ENCODE data around the gene ESRRA. TPM values are rescaled to one million over a fixed set of nuclear protein-coding genes. Genes with fewer than 3 reads are reported as not detected.

Gene ESRRA
- total RNA-seq, 2 experiments from 2014 or later: 10.9 to 12.0 TPM

DNA sequence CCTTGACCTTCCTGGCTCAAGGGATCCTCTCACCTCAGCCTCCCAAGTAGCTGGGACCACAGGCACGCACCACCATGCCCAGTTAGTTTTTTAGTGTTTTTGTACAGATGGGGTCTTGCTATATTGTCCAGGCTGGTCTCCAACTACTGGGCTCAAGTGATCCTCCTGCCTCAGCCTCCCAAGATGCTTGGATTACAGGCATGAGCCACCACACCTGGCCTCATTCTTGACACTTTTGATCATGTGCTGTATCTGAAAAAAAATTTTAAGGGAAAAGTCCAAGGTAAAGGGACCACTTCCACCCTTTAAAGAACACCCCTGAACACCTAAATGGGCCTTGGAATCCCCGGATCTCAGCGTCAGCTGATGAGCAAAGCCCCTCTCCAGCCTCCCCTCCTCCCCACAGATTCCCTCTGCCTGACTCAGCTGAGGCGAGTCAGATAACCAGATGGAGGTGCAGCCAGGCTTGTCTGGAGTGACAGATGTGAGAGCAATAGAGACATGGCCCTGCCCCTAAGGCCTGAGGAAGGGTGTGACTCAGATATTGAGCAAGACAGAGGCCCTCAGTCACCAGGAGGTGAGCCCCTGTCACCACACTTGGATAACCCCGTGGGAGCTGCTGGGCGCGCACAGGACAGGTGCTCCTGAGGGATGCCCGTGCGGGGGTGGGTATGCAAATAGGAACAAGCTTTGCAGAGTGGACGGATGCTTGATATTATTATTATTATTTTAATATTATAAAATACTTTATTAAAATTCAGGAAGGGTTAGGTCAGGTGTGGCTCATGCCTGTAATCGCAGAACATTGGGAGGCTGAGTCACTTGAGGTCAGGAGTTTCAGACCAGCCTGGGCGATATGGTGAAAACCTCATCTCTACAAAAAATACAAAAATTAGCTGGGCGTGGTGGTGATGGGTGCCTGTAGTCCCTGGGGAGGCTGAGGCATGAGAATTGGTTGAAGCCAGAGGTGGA, 29.7 kb downstream of the ESRRA start:
- Mint-ChIP-seq H3K27me3 (no peaks in the 10 kb centered on the region), H3K27ac (no peak overlapping the region), H3K9me3 (no peaks in the 10 kb centered on the region), H3K4me1 (ENCODE audit: low read depth) (peaks cover 32% of the 10 kb centered on the region), H3K4me3 (no peak overlapping the region), H3K36me3 (ENCODE audit: low read depth) (peaks cover 24% of the 10 kb centered on the region)
- ChIA-PET POLR2A (no interaction called here), CTCF (no interaction called here)
- Histone ChIP-seq H3K27ac (ENCODE audit: low read depth in 1 of 2, low read length in 2 of 2) (no peak overlapping the region), H3K36me3 (ENCODE audit: insufficient read depth, low read length) (peaks cover 14% of the 10 kb centered on the region), H3K27me3 (ENCODE audit: control insufficient read depth in 1 of 2, insufficient read depth in 2 of 2, low read length in 2 of 2) (no peaks in the 10 kb centered on the region), H3K4me3 (ENCODE audit: low read length) (no peak overlapping the region), H3K9me3 (ENCODE audit: control insufficient read depth in 1 of 2, insufficient read depth in 1 of 2, low read length in 2 of 2) (no peaks in the 10 kb centered on the region), H3K4me1 (ENCODE audit: insufficient read depth, low read length) (peaks cover 24% of the 10 kb centered on the region)
- intact Hi-C loops (cut with DNase I, micrococcal nuclease): no loop called here
- peak in 2 of 14 experiments; percentile 63 to 75 for DNase-seq
- TF ChIP-seq, protein P1, sequence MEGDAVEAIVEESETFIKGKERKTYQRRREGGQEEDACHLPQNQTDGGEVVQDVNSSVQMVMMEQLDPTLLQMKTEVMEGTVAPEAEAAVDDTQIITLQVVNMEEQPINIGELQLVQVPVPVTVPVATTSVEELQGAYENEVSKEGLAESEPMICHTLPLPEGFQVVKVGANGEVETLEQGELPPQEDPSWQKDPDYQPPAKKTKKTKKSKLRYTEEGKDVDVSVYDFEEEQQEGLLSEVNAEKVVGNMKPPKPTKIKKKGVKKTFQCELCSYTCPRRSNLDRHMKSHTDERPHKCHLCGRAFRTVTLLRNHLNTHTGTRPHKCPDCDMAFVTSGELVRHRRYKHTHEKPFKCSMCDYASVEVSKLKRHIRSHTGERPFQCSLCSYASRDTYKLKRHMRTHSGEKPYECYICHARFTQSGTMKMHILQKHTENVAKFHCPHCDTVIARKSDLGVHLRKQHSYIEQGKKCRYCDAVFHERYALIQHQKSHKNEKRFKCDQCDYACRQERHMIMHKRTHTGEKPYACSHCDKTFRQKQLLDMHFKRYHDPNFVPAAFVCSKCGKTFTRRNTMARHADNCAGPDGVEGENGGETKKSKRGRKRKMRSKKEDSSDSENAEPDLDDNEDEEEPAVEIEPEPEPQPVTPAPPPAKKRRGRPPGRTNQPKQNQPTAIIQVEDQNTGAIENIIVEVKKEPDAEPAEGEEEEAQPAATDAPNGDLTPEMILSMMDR (IDR thresholded peaks at IDR 0.05): no peak
- ATAC-seq (ENCODE audit: poor library complexity): no peak

DNA sequence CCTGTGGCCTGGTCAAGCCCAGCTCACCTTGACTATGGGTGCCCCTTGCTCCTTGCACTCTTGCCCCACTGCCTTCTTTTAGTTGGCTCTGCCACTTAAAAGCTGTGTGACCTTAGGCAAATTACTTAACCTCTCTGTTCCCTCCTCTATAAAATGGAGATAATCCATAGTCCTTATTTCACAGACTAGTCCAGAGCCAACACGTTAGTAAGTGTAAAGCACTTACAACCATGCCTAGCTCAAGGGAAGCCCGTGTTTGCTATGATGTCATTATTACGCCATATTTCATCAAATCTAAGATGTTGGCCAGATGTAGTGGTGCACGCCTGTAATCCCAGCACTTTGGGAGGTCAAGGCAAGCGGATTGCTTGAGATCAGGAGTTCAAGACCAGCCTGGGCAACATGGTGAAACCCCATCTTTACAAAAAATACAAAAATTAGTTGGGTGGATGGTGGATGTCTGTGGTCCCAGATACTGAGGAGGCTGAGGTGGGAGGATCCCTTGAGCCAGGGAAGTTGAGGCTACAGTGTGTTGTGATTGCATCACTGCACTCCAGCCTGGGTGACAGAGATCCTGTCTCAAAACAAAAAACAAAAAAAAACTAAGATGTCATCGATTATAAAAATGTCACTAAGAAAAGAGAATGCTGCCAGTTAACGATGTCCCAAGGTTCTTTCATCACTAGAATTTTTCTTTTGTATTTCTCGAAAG, 32.4 kb downstream of the ESRRA start:
- ChIA-PET POLR2A (interaction anchor here (0.6 to 2.0 kb wide), 2 partner anchors 20 to 24 kb away, joined by 3 to 8 read pairs; partner anchors contain the start of genes PRDX5 and TRMT112), CTCF (no interaction called here)
- Mint-ChIP-seq H3K4me3 (no peak overlapping the region), H3K36me3 (ENCODE audit: low read depth) (peaks cover 35% of the 10 kb centered on the region), H3K27ac (no peak overlapping the region), H3K9me3 (no peaks in the 10 kb centered on the region), H3K4me1 (ENCODE audit: low read depth) (peaks cover 49% of the 10 kb centered on the region), H3K27me3 (no peaks in the 10 kb centered on the region)
- Histone ChIP-seq H3K4me3 (ENCODE audit: low read length) (no peak overlapping the region), H3K36me3 (ENCODE audit: insufficient read depth, low read length) (peaks cover 24% of the 10 kb centered on the region), H3K27me3 (ENCODE audit: control insufficient read depth in 1 of 2, insufficient read depth in 2 of 2, low read length in 2 of 2) (no peaks in the 10 kb centered on the region), H3K4me1 (ENCODE audit: insufficient read depth, low read length) (peaks cover 37% of the 10 kb centered on the region), H3K27ac (ENCODE audit: low read depth in 1 of 2, low read length in 2 of 2) (no peak overlapping the region), H3K9me3 (ENCODE audit: control insufficient read depth in 1 of 2, insufficient read depth in 1 of 2, low read length in 2 of 2) (no peaks in the 10 kb centered on the region)
- DNase-seq (no peak), ATAC-seq (ENCODE audit: poor library complexity) (no peak)
- intact Hi-C loops (cut with DNase I, micrococcal nuclease): loop anchor here in 1 of 2 experiments (1.0 kb wide), 1 partner anchor 18 kb away; no protein-coding TSS in a partner anchor
- TF ChIP-seq, protein P1 (IDR thresholded peaks at IDR 0.05): no peak

DNA sequence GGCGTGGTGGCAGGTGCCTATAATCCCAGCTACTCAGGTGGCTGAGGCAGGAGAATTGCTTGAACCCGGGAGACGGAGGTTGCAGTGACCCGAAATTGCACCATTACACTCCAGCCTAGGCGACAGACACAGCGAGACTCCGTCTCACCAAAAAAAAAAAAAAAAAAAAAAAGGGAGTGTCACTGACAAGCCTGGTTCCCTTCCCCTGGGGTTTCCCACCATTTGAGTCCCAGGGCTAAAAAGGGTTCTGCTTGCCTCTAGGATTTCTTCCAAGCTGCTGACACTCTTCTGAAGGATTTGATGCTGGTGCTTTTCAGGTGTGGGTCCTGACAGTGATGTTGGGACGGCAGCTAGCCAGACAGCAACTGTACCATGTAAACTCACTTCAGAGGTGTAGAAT, 33.4 kb downstream of the ESRRA start:
- Mint-ChIP-seq H3K9me3 (no peaks in the 10 kb centered on the region), H3K36me3 (ENCODE audit: low read depth) (peaks cover 34% of the 10 kb centered on the region), H3K4me3 (peak overlapping the region; percentile 92), H3K27me3 (no peaks in the 10 kb centered on the region), H3K4me1 (ENCODE audit: low read depth) (peaks cover 49% of the 10 kb centered on the region), H3K27ac (peak overlapping the region; percentile 93)
- TF ChIP-seq, protein P1 (IDR thresholded peaks at IDR 0.05): no peak
- Histone ChIP-seq H3K4me3 (ENCODE audit: low read length) (no peak overlapping the region), H3K27ac (ENCODE audit: low read depth in 1 of 2, low read length in 2 of 2) (peak overlapping the region in 1 of 2 donors; percentile 93), H3K27me3 (ENCODE audit: control insufficient read depth in 1 of 2, insufficient read depth in 2 of 2, low read length in 2 of 2) (no peaks in the 10 kb centered on the region), H3K36me3 (ENCODE audit: insufficient read depth, low read length) (peaks cover 32% of the 10 kb centered on the region), H3K9me3 (ENCODE audit: control insufficient read depth in 1 of 2, insufficient read depth in 1 of 2, low read length in 2 of 2) (no peaks in the 10 kb centered on the region), H3K4me1 (ENCODE audit: insufficient read depth, low read length) (peaks cover 47% of the 10 kb centered on the region)
- DNase-seq: peak in 1 of 14 experiments; percentile 31
- ATAC-seq (ENCODE audit: poor library complexity): no peak
- intact Hi-C loops (cut with DNase I, micrococcal nuclease): loop anchor here in 1 of 2 experiments (1.0 kb wide), 1 partner anchor 19 kb away; no protein-coding TSS in a partner anchor
- ChIA-PET CTCF (no interaction called here), POLR2A (interaction anchor here (4.7 kb wide), 1 partner anchor 21 kb away, joined by 103 read pairs; the partner anchor contains the start of genes PRDX5 and TRMT112)
